Tracheal epithelial cell (primary cell): ENCODE data around the gene MAGEB18. TPM values are rescaled to one million over a fixed set of nuclear protein-coding genes. Genes with fewer than 3 reads are reported as not detected.

Source experiments
- total RNA-seq: library from RNA; depleted of rRNA; stranded (reverse); fragments of >200 nt; gene quantifications from 2 replicates; pipeline ENCODE4 v1.2.1, GENCODE V29; 2014

The MAGEB18 gene
- total RNA-seq: not detected in 2 replicates

GRCh38 chrX:26138274-26138673 is at the start of gene MAGEB18:
Gene MAGEB18, plus strand, starts transcription at chrX:26138343. Its CDS starts 643 bp downstream, at chrX:26138986.

DNA sequence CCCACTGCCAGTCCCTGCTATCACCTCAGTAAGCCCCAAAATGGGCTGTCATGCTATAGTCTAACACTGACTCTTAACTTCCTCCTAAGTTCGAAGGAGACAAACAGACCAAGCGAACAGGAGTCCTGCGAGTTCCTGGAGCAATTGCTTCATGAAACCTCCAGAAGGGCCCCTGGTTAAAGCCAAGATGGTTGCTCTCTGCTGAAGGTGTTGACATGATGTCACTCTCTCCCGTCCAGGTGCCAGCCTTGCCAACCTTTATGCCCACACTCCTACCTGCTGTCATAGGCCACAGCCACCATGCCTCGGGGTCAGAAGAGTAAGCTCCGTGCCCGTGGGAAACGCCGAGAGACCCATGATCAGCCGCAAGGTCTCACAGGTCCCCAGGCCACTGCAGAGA is 22.2 kb downstream of the MAGEB18 start, which contains the start of gene MAGEB6B:
MAGEB6B (plus strand) TSS at position 301 of the 400 bp plus-strand sequence; CDS start at position 301, 0 bp downstream.

Other genes with a start within 250 kb of the MAGEB18 start
- not detected in 2 replicates for gene MAGEB6B, start 22.3 kb downstream of the MAGEB18 start, total RNA-seq
- not detected in 2 replicates for gene MAGEB6, start 54.1 kb downstream of the MAGEB18 start, total RNA-seq
- not detected in 2 replicates for gene MAGEB5, start 77.8 kb downstream of the MAGEB18 start, total RNA-seq